Suppressor macrophage (primary cell): ENCODE results near the gene PRR18.
A peak's percentile ranks its signal among the peaks of the same experiment; 100 is the strongest.

Experiments
- DNase-seq, 4 experiments: peaks; one replicate each; pipeline ENCODE4 v3.0.0-alpha.2; 2020 to 2022

Gene PRR18

GRCh38 chr6:166305562-166306117 is 2.6 kb downstream of the PRR18 start:
- DNase-seq, result no peak

GRCh38 chr6:166304106-166304505 is 4.1 kb downstream of the PRR18 start:
- no peak for DNase-seq

GRCh38 chr6:166301611-166302529 is 6.3 kb downstream of the PRR18 start:
- DNase-seq, result no peak

- no peak for DNase-seq
Observed at GRCh38 chr6:166300357-166300987, 7.7 kb downstream of the PRR18 start.

GRCh38 chr6:166297606-166298005 is 10.6 kb downstream of the PRR18 start:
- DNase-seq, result no peak

GRCh38 chr6:166296035-166296883 is 11.9 kb downstream of the PRR18 start:
- DNase-seq, result peak in 1 of 4 experiments; percentile 47

GRCh38 chr6:166293731-166294584 is 14.2 kb downstream of the PRR18 start:
- DNase-seq, result no peak

- DNase-seq, result no peak
Observed at GRCh38 chr6:166289207-166290060, 18.8 kb downstream of the PRR18 start.

GRCh38 chr6:166286839-166287271 is 21.3 kb downstream of the PRR18 start:
- peak; percentile 47 to 80 (median 62) for DNase-seq

GRCh38 chr6:166285233-166285632 is 23.0 kb downstream of the PRR18 start:
- no peak for DNase-seq

- DNase-seq, result no peak
Observed at GRCh38 chr6:166284640-166285039, 23.6 kb downstream of the PRR18 start.

- no peak for DNase-seq
Observed at GRCh38 chr6:166282394-166283032, 25.7 kb downstream of the PRR18 start.

GRCh38 chr6:166281104-166281503 is 27.1 kb downstream of the PRR18 start:
- DNase-seq, result no peak

GRCh38 chr6:166279393-166279679 is 28.9 kb downstream of the PRR18 start:
- no peak for DNase-seq

- DNase-seq, result no peak
Observed at GRCh38 chr6:166278579-166279392, 29.4 kb downstream of the PRR18 start.

GRCh38 chr6:166277892-166278578 is 30.2 kb downstream of the PRR18 start:
- no peak for DNase-seq

- no peak for DNase-seq
Observed at GRCh38 chr6:166277018-166277417, 31.2 kb downstream of the PRR18 start.

GRCh38 chr6:166275714-166276166 is 32.5 kb downstream of the PRR18 start:
- DNase-seq, result peak; percentile 70 to 86 (median 86)
